HPDE6-E6E7 (cell line): ENCODE measurements around the gene EBNA1BP2.
"Not testable (repeated sequence)": the region's sequence is repeated elsewhere in the genome, so short reads cannot be mapped to it uniquely, and the experiment has no call there.

Experiments used
- DNase-seq: peaks from one replicate; pipeline ENCODE4 v3.0.0; 2011; ENCODE audit warnings: missing footprints; ENCODE audit errors: extremely low spot score

Gene EBNA1BP2

GRCh38 chr1:43172527-43172972 is 460 bp upstream of the EBNA1BP2 start:
- peak; percentile 66 for DNase-seq

GRCh38 chr1:43171312-43171875 is 696 bp downstream of the EBNA1BP2 start:
- no peak for DNase-seq

GRCh38 chr1:43165765-43166164 is 6.3 kb downstream of the EBNA1BP2 start:
- no peak for DNase-seq

- no peak for DNase-seq
Observed at GRCh38 chr1:43165162-43165561, 6.9 kb downstream of the EBNA1BP2 start.

- no peak for DNase-seq
Observed at GRCh38 chr1:43156026-43156425, 16.1 kb downstream of the EBNA1BP2 start.

GRCh38 chr1:43153443-43153842 is 18.6 kb downstream of the EBNA1BP2 start:
- DNase-seq = no peak

- peak; percentile 80 for DNase-seq
Observed at GRCh38 chr1:43152866-43153265, 19.2 kb downstream of the EBNA1BP2 start.

- DNase-seq = no peak
Observed at GRCh38 chr1:43149889-43150288, 22.2 kb downstream of the EBNA1BP2 start.

- DNase-seq = no peak
Observed at GRCh38 chr1:43147625-43148327, 24.3 kb downstream of the EBNA1BP2 start.

- peak; percentile 36 for DNase-seq
Observed at GRCh38 chr1:43144237-43144636, 27.9 kb downstream of the EBNA1BP2 start.

- DNase-seq = no peak
Observed at GRCh38 chr1:43143441-43143888, 28.6 kb downstream of the EBNA1BP2 start.

- no peak for DNase-seq
Observed at GRCh38 chr1:43140583-43140982, 31.5 kb downstream of the EBNA1BP2 start.

- no peak for DNase-seq
Observed at GRCh38 chr1:43140010-43140409, 32.1 kb downstream of the EBNA1BP2 start.

- DNase-seq = not testable (repeated sequence)
Observed at GRCh38 chr1:43139295-43139694, 32.8 kb downstream of the EBNA1BP2 start.

- no peak for DNase-seq
Observed at GRCh38 chr1:43137445-43138052, 34.5 kb downstream of the EBNA1BP2 start.

GRCh38 chr1:43135857-43136781 is 36.0 kb downstream of the EBNA1BP2 start:
- no peak for DNase-seq

GRCh38 chr1:43134640-43135039 is 37.5 kb downstream of the EBNA1BP2 start:
- no peak for DNase-seq

- DNase-seq = no peak
Observed at GRCh38 chr1:43134068-43134467, 38.0 kb downstream of the EBNA1BP2 start.

GRCh38 chr1:43129426-43129825 is 42.7 kb downstream of the EBNA1BP2 start:
- DNase-seq = no peak

GRCh38 chr1:43128816-43129215 is 43.3 kb downstream of the EBNA1BP2 start:
- no peak for DNase-seq

GRCh38 chr1:43123031-43123430 is 49.1 kb downstream of the EBNA1BP2 start:
- DNase-seq = no peak
